ENCODE data around the gene MANSC4.

Gene MANSC4

DNA sequence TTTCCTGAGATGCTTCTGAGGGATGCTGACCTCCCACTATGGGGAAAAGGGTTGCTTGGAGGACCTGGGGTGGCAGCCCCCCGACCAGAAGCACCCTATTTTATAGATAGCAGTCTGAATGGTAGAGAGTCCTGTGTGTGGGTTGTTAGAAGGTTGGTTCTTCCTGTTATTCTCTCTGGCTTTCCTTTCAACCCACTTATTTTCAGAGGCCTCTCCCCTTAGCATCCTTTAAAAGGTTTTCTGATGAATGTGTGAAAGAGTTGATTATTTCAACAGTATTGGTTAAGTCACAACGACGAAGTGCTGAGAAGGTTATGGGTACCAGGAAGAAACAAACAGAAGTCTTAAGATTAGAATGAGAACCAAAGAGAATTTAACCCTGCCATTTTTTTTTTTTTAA lies 20.8 kb upstream of the MANSC4 start:
- DNase-seq (ENCODE audit: low spot score), result no peak

DNA sequence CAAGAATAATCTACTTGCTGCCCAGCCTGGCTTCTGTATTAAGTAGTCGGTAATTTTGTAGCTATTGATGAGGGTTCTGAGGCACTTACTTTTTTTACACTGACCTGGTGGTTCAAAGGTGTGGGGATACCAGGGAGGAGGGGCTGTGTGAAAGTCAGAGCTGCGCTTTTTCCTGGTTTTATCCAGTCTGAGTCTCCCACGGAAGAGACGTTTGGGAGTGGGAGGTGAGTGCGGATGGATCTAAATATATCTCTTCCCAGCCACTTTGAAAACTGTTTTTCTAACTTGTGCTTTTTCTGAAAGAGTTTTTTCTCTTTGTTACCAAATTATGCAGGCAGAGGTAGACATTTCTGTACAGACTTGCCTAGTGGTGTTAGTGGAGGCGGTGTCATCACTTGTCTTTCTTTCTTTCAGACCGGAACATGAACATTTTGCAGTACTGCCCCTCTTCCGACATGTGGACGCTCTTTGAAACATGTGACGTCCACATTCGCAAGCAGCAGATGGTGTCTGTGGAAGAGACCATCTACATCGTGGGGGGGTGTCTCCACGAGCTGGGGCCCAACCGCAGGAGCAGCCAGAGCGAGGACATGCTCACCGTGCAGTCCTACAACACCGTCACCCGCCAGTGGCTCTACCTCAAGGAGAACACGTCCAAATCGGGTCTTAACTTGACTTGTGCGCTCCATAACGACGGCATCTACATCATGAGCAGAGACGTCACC lies 17.4 kb upstream of the MANSC4 start:
- no peak for DNase-seq (ENCODE audit: low spot score)

- DNase-seq (ENCODE audit: low spot score), result no peak
Observed at GRCh38 chr12:27796128-27796527, 16.1 kb upstream of the MANSC4 start.

DNA sequence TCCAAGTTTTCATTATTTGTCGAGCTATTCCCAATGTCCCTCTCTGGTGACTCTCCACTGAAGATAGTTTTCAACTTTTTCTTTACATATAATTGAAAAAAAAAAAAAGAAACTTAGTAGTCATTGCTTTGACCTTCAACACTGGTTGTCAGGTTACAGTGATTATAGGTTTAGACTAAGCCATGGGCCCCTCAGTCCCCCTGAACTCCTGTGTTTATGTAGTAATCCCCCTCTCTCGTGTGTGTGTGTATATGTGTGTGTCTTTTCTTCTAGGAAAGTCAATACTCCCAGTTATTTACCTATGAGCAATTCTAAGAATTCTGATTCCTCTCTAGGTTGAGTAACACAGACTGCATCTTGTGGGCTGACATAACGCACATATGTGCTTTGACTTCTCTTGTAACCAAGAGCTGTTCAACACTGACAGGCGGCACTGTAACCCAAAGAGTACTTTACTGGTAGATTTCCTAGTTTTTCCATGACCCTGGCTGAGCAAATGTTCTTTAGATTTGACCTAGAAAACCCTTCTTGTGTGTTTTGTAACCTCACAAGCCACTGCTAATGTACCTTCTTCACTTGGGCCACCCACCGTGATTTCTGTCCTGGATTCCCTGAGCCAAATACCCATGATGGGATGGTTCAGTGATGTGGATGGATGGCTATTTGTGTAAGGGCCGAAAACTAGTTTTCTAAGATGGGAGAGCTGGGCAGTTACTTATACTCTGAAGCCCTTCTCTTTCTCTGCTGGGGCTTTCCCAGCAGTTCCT lies 15.0 kb upstream of the MANSC4 start:
- DNase-seq (ENCODE audit: low spot score), result no peak

GRCh38 chr12:27790179-27790578 lies 10.1 kb upstream of the MANSC4 start:
- DNase-seq (ENCODE audit: low spot score), result no peak

- DNase-seq (ENCODE audit: low spot score), result no peak
Observed at GRCh38 chr12:27787559-27787958, 7.5 kb upstream of the MANSC4 start.

- DNase-seq (ENCODE audit: low spot score), result peak; percentile 65
Observed at GRCh38 chr12:27785882-27786570, 6.0 kb upstream of the MANSC4 start.

GRCh38 chr12:27782481-27782880 lies 2.4 kb upstream of the MANSC4 start:
- no peak for DNase-seq (ENCODE audit: low spot score)

GRCh38 chr12:27781680-27782079 lies 1.6 kb upstream of the MANSC4 start:
- DNase-seq (ENCODE audit: low spot score), result no peak

GRCh38 chr12:27780612-27781408 lies 774 bp upstream of the MANSC4 start:
- peak; percentile 35 for DNase-seq (ENCODE audit: low spot score)

DNA sequence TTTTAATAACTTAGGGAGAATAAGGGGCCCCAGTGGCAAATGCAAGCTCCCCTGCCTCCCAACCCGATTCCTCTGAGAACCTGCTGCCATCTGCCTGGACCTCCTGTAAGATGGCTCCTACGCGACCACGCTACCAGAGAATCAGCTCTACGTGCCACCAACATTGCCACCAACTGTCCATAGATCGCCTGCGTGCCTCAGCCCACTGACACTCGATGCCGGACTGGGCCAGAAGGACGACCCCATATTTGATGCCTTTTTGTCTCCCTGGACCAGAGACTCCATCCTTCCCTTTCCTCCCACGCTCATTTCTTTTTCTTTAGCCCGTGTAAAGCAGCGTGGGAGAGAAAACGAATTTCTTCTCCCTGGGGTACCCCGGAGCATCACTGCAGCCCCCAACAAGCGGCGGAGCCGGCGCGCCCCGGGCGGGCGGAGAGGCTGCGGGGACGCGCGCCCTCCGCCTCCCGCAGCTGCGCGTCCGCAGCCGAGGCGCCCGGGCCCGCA lies 568 bp downstream of the MANSC4 start:
- peak; percentile 27 for DNase-seq (ENCODE audit: low spot score)

- no peak for DNase-seq (ENCODE audit: low spot score)
Observed at GRCh38 chr12:27778206-27778605, 1.8 kb downstream of the MANSC4 start.

GRCh38 chr12:27777141-27777540 lies 2.9 kb downstream of the MANSC4 start:
- no peak for DNase-seq (ENCODE audit: low spot score)

DNA sequence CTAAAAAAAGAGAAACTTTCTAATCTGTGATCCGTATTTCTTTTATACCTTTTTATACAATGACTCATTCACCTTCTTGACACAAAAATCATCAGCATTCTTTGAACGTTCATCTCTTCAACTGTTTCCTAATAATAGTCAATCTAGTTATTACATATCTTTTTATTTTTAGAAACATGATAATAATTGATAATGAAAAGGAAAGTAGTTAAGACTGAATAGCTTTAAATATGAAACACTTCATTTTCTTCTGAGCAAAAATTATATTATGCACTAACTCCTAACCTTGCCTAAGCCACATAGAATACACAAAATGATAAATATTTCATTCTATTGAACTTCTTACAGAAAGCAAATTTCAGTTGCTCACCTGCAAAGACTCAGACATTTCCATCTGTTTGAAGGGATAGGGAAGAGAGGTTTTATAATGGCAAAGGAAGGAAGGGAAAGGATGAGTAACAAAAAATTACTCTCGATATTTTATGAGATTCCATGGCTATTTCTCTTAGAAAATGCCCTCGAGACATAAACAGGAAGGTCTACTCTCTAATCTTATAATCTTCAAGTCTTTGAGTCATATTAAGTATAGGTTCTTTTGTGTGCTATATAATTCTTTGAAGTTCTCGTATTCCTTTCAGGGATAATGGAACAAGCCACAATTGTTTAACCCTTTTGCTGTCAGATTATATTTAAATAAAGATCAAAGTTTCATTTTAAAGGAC lies 7.5 kb downstream of the MANSC4 start:
- DNase-seq (ENCODE audit: low spot score), result peak; percentile 31

DNA sequence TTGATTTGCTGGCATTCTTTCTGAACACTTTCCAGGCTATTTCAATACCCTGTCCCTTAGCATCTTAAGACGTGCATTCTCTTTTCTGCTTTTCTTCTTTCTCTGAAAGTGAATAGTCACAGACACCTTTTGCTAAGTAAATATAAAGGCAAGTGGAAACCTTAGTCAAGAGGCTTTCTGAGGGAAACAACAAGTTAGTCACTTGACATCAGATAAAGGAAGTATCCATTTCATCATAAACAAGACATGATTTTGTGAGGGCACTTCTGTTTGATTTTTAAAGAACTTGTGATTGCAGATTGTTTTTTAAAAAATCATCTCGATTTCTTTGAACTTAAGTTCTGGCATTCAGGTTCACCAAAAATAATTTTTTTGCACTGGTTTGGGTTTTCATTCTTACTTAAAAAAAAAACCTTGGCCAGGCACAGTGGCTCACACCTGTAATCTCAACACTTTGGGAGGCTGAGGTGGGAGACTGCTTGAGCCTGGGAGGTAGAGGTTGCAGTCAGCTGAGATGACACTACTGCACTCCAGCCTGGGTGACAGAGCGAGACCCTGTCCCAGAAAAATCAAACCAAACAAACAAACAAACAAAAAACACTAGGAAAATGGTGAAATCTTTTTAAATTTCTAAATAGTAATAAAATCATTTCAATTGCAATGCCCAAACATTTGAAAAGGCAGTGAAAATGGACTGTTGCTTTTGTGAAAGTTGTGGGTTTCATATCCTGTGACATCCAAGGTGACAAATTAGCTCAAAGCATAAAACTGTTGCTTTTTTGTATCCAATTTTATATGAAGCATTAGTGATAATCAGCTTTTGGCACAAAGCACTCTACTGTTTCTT lies 8.3 kb downstream of the MANSC4 start:
- no peak for DNase-seq (ENCODE audit: low spot score)

GRCh38 chr12:27769142-27769673 lies 10.8 kb downstream of the MANSC4 start:
- DNase-seq (ENCODE audit: low spot score), result no peak

DNA sequence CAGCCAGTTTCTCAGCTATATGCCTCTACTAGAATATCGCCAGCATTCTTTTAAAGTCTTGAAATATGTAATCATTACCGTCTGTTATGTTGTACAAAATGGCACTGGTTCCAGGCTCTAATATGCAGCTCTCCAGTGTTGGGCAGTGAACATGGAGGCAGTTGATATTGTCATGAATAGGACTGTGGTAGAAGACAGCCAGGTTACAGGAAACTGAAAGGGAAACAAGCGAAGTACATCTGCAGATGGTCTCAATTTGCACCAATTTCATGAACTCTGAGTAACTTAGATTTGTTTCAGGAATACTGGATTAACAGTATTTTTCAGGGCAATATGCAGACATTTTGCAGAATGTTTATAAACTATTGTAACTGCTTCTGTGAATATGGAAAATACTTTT lies 13.4 kb downstream of the MANSC4 start:
- no peak for DNase-seq (ENCODE audit: low spot score)

DNA sequence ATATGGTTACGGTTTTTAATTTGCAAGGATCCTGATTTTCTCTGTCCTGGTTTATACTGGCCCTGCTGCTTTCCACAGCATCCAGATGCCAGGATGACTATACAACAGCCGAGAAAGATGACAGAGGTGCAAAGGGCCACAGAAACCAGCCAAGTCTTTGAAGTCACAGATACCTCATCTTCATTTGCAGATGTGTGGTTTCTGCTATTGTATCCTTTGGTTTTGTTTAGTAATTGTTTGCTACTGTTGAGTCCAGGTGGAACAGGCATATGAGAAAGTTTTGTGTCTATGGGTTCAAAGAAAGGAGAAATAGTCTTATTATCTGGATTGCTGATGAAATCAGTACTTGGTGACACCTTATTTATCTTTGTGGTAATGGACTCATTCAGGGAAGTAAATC lies 17.3 kb downstream of the MANSC4 start:
- DNase-seq (ENCODE audit: low spot score), result no peak

DNA sequence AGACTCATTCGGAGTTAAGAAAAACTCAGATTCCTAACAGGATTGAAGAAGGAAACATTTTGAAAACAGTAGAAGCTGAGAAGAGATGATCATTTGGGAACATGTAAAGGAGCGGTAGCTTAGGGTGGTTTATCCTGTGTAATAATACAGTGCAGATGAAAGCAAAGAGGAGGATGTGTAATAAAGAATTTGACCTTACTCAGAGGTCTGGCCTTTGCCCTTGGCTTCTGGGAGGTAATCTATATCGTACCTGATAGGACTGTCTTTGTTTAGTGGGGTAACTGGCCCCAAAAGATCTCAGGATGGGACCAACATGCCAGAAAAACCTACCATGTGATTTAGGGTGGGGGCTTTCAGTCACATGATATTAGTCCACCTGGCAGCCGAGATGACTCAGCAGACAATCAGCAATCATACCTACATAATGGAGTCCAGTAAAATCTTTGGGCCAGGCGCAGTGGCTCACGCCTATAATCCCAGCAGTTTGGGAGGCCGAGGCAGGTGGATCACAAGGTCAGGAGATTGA lies 23.3 kb downstream of the MANSC4 start:
- no peak for DNase-seq (ENCODE audit: low spot score)

DNA sequence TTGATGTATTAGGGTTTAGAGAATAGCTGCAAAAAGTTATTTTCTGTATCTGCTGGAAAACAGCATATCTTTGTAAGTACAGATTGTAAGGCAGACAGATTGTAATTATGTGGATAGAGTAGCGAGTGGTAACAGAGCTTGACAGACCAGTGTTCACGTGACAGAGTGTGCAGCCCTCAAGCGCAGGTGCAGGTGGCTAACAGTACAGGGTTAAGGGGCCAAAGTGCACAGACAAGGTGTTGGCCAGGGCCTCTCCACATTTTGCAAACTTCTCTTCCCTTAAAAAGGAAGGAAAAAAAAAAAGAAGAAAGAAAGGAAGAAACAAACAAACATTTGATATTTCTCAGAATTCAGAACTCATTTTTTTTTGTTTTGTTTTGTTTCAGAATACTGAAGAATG lies 25.2 kb downstream of the MANSC4 start:
- no peak for DNase-seq (ENCODE audit: low spot score)

Measured in kidney capillary endothelial cell (primary cell).